Non-pigmented ciliary epithelial cell (primary cell): ENCODE results near the gene POLR3G.

Experiments used
- DNase-seq: peaks from one replicate; pipeline ENCODE4 v3.0.0-alpha.2; 2010; ENCODE audit warnings: low read depth

The POLR3G gene, protein sequence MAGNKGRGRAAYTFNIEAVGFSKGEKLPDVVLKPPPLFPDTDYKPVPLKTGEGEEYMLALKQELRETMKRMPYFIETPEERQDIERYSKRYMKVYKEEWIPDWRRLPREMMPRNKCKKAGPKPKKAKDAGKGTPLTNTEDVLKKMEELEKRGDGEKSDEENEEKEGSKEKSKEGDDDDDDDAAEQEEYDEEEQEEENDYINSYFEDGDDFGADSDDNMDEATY

DNA sequence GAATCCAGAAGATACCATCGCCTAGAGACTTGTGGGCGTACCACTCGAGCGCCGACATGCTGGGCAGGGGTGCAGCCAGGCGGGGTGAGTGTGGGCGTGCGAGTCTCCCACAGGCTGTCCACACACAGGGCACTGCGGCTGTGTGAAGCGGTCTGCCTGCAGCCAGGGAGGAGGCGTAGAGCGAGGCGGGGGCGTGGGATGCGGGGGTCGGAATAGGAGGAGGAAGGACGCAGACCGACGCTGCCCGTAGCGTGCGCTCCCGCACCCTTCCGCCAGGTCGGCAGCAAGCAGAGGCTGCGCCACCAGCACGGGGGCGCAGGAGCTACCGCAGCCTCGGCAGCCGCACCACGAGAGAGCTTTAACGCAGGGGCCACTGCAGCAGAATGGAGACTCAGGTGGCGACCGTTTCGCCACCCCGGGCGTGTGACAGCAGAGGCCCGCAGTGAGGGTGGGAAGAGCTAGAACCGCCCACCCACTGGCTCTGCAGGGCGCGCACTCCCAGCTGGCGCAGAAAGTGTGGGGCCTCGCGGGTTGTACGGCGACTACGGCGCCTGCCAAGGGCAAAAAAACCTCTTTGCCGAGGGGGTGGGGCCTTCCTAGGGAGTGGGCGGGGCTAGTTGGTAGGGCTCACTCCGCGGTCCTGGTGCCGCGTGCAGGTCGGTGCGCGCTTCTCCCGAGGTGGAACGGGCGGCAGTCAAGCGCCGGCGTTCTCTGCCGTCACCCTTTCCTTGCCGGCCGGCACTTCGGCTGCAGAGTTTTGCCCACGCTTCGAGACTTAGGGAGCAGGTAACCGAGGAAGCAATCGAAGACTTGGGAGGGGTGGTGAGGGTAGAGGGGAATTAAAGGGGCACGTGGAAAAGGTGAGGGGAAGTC is at the start of gene POLR3G, which contains the start of gene MBLAC2:
Gene POLR3G (plus strand): TSS at position 630 of the 873 bp plus-strand sequence. CDS start 10,704 bp downstream, outside the sequence.
Gene MBLAC2 (minus strand): TSS at position 537 of the 873 bp plus-strand sequence. CDS start 479 bp downstream, at position 58.
- peak; percentile 71 for DNase-seq

DNA sequence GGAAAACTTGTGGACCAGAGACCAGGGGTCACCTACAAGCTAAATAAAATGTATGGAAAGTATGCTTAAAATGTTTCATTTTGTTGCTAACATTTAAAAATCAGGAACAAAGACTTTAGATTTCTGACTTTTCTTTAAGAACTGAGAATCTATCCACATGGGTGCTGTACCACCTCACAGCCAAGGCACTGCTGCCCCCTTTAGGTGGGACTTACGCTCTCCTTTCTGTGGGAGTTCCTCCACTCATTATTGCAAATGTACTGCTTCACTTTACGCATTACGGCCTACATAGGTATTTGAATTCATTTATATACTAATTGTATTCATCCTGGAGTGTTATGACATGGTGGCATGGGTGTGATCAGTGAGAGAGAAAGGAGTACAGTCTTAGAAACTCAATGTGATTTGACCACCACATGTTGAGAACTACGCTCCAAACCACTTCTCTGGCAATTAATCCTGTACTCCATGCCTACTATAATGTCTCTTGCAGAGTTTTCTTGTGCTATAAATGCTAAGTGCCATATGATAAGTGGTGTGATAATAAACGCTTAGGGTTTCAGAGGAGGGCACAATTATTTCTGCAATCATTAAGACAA is 40.4 kb upstream of the POLR3G start:
- no peak for DNase-seq

DNA sequence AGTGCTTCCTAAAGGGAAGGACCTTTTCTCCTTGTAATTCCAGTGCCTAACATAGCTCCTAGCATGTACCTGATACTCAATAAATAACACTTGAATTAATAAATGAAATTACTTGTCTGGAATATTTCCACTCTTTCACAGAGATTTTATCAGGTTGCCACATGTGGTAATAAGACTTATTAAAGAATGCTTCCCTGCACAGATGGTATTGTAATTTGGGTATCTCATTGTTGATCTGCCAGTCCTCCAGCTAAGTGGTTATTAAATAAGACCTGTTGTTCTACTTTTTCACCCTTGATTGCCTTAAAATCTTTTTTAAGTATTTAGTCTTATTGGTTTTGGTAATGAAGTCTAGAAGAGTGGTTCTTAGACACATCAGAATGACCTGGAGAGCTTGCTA is 37.0 kb upstream of the POLR3G start:
- no peak for DNase-seq

DNA sequence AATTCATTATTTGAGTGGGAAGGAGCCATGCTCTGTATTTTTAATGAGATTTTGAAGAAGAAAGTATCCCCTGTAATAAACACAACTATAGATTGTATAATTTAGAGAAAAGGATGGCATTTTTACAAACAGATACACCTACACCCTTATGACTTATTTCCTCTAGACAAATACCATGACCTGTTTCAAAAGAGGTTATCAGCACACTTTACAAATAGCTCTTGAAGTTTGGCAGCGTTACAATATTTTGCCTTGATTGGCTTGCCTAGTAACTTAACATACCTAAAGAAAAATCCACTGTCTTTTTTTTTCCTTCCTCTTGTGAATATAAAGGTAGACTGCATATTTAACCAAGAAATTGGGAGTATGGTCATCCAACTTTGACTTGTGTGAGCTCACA is 36.6 kb upstream of the POLR3G start:
- DNase-seq: no peak

DNA sequence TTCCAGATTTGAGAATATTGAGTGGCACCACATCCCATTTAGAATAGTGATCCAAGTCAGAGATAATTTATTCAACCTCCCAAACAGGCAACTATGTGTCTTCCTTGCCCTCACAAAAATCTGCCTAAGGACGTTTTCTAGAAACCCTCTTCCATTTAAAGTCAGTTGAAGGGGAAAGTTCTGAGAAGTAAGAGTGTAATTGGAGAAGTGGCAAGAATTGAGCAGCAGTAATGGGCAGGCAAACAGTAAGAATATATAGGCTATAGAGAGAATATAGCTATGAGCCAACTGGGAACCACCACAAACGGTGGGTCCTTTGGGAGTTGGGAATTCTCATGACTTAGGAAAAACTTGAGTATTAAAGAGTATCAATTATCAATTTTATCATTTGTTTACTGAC is 34.0 kb upstream of the POLR3G start:
- DNase-seq: no peak

DNA sequence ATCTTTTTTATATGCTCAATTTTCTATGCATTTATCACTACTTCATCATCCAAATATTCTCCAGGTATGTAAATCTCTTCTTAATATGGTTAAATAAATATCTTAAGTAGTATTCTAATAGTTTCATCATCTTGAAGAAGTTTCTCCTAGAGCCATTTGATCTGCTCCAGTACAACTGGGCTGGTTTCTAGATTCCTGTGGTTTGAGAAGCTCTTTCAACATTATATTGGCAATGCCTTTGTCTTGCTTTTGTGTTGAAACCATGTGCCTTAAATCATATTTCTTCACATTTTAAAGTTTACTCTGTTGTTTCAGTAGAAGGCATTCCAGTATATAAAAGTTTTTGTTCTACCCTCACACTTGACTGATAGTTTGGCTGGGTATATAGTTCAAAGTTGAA is 27.7 kb upstream of the POLR3G start:
- no peak for DNase-seq

DNA sequence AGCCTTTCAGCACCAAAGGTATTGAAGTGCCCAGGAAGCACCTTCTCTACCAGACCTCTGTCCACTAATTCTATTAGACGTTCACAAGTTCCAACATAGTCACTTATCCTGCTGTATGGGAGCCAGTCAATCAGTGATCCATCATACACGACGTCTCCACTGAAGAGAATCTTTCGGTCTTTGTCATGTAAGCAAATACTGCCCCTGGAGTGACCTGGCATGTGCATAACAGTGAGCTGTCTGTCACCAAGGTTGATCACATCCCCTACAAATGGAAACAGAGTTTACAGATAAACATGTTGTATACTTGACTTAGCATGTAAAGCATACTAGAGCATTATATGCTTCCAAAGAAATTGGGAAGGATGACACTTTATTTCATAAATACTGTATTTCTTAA is 13.4 kb upstream of the POLR3G start:
- no peak for DNase-seq

DNA sequence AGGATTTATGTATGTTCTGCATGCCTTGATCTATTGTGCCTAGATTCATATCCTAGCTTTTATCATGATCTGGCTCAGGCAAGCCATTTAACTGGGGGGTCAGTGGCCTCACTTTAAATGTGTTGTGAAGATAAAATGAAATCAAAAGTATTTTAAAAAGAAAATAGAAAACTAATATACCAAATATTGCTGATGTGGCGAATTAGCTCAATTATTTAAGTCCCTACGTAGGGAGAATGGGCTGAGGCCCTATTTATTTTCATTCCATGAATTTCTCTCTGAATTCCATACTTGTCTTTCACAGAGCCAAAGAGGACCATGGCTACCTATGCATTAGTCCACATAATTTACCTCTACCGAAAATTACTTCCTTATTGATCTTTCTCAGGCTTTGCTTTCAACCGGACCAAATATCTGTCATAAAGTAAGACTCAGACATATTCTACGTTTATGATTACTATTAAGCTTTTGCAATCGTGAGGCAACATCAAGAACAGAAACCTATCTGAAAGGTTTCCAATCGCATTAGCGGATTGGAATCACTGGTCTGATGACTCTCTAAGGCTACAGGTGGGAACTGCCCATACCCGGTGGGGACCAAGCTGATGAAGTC is 1.8 kb upstream of the POLR3G start:
- DNase-seq: no peak

DNA sequence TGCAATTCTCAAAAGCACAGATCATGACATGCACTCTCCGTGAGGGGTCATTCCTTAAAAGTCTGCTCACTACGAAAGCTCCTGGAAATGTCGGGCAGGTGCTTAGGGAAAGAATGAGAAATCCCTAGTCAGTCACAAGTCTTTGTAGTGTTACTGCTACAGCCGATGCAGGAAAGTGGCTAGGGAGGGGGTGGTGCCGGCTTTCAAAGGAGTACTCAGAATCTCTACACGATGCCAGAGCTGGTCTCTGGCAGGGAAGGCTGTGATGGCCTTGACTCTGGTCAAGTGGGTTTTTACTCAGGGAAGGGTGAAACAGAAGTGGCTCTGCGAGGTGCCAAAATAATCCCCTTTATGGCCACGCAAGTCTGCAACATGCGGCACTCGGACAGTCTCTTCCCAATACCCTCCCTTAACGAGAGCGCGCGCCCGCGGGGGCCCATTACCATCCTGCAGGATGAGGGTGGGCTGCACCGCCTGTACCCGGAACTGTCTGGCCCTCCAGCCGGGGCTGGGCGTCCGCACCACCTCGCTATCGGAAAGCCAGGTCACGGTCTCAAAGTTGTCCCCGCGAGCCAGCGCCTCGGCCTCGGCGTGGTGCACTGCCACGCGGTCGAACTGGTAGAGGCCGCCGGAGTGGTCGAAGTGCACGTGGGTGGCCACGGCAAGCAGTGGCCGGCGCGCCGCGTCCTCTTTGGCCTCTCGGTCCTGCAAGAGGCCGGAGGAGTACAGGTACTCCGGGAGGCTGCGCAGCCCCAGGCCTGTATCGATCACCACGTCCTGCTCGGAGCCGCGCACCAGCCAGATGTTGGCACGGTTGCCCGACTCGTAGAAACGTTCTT is 1.0 kb upstream of the POLR3G start:
- no peak for DNase-seq

DNA sequence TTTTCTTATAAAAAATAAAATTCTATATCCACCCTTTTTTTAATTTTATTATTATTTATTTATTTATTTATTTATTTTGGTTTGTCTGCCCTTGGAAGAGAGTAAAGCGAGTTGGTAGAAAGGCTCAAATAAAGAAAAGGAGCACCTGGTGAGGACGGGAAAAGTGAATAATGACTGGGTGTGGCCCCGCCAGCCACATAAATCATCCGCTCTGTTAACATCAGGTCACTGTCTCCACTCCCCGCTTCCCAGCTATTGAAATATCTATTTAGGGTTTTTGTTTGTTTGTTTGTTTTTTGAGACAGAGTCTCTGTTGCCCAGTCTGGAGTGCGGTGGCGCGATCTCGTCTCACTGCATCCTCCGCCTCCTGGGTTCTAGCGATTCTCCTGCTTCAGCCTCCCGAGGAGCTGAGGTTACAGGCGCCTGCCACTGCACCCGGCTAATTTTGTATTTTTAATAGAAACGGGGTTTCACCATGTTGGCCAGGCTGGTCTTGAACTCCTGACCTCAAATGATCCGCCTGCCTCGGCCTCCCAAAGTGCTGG is 844 bp downstream of the POLR3G start:
- DNase-seq: no peak

DNA sequence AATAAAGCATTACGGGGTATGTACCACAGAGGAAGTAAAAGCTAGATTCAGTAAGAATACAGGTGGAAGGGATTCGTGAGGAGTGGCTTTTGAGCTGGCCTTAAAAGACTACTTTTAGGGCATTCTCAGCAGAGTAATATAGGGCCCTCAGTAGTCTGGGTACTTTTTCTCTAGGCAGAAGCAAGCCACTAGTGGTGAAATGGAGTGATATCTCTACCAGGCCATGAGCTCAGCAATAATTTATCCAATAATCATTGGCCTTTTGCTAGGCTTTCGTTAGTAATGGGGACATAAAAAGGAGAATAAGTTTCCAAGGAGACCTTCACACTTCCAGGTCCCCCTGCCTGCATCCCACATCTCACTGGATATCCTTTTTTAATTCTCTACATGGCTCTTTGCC is 1.7 kb downstream of the POLR3G start:
- no peak for DNase-seq

DNA sequence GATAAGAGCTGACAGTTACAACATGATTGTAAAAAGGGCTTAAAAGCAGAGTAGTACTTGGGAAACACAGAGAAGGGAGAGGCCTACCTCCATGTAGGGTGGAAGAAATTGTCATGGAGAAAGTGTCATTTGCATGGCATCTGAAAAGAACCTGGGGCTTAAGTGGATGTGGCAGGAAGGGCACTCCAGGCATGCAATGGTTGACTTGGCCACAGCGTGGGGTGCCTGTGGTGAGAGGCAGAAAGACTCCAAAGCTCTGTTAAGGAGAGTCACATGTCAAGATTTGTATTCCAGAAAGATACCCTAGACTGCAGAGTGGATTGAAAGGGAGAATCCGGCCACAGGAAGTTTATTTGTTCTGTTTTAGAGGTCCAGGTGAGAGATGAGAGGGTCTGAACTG is 2.4 kb downstream of the POLR3G start:
- no peak for DNase-seq

DNA sequence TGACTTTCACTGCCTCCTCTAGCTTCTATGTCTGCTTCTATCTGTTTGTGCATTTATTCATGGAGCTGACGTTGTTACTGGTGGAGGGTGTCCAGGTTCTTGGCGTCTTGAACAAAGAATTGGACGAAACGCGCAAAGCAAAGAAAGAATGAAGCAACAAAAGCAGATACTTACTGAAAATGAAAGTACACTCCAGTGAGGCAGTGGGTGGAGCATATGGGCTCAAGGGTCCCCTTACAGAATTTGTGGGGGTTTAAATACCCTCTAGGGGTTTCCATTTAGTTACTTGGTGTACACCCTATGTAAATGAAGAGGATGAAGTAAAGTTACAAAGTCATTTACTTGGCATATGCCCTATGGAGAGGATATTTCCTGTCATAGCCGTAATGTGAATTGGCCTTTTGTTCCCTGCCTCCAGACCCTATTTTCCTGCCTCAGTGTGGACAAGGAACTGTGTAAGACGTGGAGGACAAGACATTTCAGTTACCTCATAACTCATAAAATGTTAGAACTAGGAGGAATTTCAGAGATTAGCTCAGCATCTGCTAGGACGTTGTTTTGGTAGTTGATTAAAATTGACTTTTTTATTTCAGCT is 3.1 kb downstream of the POLR3G start:
- no peak for DNase-seq

DNA sequence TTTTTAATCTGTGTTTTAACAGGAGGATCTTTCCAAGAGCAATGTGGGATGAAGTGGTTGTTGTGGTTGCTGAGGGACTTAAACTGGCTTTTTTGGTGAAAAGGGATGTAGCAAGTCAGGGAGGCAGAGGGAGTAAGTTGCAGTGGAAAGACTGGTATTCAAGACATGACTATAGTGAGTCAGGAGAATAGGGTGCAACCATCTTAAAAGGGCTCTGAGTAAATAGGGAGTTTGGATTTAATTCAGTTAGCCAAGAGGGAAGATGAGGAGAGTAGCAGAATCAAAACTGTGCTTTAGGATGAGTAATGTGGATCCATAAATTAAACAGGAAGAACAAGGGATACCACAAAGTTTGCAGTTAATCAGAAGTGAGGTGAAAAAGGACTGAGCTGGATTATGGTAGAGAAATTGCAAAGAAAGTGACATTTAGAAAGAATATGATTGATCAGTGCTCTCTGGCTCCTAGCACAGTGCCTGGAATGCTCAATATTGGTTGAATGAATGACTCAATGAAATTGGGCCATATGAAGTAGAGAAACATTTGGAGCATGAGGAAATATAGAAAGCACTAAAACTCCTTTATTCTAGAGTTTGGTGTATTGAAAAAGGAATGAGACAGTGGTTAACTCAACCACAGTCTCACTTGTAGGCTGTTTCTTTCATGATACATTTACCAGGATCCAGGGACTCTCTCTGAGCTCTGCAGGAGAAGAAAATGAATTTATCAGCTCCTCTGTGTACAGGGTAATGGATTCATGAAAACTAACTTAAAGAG is 5.1 kb downstream of the POLR3G start:
- DNase-seq: no peak

DNA sequence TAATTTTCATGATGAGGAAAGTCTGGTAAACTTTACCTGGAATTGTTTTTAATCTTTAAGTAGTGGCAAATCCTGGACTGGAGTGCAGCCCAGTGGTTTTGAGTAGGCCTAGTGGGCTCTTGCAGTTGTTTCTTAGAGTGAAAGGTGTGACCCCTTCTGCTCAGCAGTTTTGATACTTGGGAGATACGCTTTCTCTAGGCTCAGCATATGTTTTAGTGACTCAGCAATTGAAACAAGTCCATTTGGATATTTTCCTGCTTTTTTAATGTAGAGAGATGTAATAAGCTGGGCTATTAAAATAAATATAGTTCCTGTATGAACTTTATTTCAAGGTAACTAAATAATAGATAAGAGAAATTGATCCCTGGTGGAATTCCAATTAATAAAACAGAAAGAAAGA is 6.0 kb downstream of the POLR3G start:
- DNase-seq: no peak

DNA sequence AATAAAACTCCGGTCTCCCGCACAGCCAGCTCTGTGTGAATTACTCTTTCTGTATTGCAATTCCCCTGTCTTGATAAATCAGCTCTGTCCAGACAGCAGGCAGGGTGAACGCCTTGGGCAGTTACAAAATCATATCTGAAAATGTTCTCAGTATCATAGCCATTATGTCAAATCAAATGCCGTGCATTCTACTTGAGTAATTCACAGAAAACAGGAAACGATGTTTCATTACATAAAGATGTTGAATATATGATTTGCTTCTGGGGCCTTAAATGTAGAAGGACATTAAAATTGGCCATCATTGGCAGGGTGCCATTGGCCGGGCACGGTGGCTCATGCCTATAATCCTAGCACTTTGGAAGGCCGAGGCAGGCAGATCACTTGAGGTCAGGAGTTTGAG is 8.5 kb downstream of the POLR3G start:
- peak; percentile 35 for DNase-seq

DNA sequence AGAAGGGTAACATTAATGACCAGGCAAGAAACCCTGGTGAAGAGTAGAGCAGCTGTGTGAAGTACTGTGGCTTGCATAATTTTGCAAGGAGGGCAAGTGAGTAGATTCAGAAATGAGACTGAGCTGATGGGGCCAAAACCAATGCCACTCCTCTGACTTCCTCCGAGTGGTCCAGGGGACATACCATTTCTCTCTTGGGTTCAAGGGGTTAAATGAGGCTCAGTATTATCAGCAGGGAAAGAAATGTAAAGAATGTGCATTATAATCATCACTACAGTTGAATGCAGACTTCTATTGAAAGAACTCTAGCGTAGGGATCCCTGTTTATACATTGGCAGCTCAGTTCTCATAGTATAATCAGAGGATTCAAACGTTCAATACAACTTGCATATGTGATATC is 9.9 kb downstream of the POLR3G start:
- no peak for DNase-seq

DNA sequence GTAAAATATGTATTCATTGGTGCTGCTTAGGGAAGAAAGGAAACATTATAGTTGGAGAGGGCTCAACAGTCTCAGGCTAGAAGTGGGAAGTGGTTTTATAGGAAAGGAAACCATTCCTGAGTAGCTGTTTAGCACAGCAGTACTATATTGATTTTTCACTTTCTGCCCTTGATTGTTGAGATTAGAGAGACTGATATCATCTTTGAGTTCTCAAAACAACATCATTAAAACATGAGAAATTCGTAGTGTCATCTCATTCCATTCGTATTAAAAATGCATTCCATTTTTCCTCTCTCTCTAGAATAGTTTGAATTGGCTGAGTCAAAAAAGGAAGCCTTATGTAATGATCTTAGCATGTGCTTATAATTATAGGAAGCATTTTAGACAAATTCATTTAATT is 14.1 kb downstream of the POLR3G start:
- peak; percentile 55 for DNase-seq

DNA sequence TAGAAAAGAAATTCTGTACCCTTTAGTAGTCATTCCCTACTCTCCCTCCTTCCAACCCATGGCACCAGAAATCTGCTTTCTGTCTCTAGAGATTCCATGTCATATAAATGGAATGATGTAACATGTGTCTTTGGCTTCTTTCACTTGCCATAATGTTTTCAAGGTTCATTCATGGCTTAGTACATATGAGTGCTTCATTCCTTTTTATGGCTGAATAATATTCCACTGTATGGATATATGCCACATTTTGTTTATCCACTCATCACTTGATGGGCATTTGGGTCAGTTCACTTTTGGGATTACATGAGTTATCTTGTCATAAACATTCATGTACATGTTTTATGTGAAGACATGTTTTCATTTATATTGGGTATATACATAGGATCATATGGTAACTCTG is 19.4 kb downstream of the POLR3G start:
- DNase-seq: no peak

DNA sequence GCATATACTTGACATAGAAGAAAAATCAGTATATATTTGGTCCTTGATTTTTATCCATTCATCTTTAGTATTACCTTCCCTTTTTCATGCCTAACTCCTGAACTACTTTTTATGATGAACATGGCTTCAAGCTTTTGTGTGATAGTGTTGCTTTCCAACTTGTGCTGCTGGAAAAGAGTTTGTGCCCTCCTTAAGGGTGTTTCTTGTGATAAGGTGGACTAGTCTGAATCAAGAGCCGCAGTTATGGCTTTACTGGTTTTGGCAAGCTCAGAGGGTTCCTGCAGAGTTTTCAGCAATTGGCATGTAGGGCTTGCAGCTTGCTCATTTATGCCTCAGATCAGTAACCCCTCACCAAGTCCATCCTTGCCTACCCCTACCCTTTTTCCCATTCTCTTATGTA is 20.5 kb downstream of the POLR3G start:
- DNase-seq: no peak
